Activated CD4-positive, alpha-beta T cell treated with anti-CD3 and anti-CD28 coated beads, Interleukin-2, amount 50 U/mL, for 1 hour (primary cell): Measurements from ENCODE around the gene CREB5.

ENCODE experiments used
- DNase-seq: peaks from one replicate; pipeline ENCODE4 v3.0.0-alpha.2; 2020

Gene CREB5

GRCh38 chr7:28724563-28724962 is 312.2 kb downstream of the CREB5 start:
- no peak for DNase-seq

DNA sequence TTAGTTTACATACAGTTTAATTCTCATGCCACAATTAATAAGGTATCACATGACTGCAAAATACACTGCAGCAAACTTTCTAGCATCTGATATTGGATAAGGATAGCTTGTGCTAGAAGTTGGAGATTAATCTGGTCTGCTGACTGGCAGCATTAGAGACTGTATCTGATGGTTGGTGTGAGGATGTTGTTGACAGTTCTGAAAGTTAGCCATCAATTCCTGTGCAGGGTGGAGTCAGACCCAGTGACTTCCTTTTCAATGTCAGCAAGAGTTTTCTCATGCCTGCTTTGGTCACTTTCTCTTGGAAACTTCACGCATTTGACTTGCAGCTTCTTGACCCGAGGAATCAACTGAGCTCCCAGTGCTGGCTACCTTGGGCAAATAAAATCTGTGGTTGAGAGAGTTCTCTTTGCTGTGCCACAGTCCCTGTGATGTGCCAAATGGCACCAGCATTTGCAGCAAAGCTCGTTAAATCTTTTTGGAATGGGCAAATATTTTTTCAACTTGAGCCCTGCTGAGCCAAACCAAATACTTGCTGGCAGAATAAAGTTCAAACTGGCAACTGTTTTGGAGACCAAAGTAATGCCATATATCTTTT is 312.8 kb downstream of the CREB5 start:
- no peak for DNase-seq

DNA sequence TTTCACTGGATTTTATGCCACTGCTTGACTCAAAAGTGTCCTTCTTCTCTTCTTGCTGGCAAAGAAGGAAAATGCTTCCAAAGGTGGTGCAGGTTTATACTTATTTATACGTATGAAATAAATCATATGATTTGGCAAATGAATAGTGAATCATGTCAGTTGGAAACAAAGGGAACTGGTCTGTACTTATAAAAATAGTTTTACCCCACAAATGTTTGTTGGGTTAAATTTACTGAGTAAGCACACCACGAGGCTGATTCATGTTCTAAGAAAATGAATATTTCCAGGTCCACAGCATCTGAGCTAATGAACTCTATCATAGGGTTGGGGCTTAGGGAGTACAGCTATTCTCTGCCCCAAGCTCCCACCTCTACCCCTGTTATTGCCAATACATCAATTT is 313.6 kb downstream of the CREB5 start:
- DNase-seq: no peak

DNA sequence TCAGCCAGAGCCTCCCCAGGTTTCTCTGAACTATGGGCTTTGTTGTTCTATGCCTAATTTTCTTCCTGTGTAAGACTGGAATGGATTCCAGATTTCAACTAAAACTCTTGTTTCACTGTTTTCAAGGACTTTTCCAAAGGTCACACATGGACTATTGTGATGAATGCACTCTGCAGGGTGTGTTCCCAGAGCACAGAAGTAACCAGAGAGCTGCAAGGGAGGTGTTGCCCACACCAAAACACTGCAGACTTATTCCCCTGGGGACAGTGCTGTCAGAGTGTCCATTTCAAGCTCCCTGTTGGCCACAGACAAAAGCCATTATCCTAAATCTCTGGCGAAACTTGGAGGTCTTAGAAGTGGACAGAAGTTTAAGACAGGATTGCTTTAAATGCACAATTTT is 314.2 kb downstream of the CREB5 start:
- no peak for DNase-seq

DNA sequence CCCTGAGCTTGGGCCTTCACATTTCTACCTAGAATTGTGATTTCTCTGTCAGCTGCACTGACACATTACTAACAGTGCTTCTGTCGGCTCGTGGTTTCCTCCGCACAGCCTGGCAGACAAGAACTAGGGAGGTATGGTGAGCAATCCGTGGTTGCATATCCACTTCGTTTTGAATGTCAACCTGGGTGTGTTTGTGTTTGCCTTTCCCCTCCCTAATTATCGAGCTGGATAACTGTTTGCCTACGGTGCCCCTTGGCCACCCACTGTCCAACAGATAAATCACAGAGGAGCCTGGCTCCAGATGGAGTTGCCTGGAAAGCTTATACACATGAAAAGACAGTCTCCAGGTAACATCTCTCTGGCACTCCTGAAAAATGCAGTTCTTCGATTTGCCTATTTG is 317.0 kb downstream of the CREB5 start:
- no peak for DNase-seq

GRCh38 chr7:28729727-28730126 is 317.4 kb downstream of the CREB5 start:
- no peak for DNase-seq

GRCh38 chr7:28731092-28731658 is 318.9 kb downstream of the CREB5 start:
- DNase-seq: no peak

GRCh38 chr7:28732071-28732869 is 320.0 kb downstream of the CREB5 start:
- DNase-seq: no peak

- DNase-seq: no peak
Observed at GRCh38 chr7:28733035-28733434, 320.7 kb downstream of the CREB5 start.

DNA sequence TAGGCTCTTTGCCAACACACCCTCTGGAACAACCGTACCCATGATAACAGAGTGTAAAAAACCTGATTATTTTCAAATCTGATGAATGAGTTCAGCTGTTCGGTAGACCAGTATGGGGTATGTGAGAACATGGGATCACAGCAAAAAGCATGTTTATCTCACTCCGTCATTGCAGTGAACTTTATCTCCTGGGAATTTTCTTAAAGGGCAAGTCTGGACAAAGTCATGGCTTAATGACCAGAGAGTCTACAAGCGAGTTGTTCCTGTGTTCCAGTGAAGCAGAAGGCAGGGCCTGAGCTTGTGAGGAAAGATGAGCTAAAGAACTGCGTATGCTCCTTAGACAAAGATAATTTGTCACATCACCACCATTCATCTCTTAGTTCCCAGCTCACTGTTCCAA is 326.1 kb downstream of the CREB5 start:
- DNase-seq: no peak

DNA sequence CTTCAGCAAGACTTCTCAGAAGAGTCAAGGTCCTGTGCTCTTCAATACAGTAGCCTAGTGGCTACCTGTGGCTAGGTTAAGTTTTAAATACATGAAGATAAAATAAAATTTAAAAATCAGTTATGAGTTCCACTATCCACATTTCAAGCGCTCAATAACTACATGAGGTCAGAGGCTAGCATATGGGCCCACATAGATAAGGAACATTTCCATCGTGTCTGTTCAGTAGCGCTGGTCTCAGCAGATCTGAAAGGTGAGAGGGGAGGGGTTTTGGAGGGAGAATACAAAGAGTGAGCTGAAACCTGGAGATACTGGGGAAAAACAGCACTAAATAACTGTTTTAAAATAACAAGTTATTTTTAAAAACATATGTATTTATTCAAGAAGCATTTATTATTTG is 326.8 kb downstream of the CREB5 start:
- no peak for DNase-seq

DNA sequence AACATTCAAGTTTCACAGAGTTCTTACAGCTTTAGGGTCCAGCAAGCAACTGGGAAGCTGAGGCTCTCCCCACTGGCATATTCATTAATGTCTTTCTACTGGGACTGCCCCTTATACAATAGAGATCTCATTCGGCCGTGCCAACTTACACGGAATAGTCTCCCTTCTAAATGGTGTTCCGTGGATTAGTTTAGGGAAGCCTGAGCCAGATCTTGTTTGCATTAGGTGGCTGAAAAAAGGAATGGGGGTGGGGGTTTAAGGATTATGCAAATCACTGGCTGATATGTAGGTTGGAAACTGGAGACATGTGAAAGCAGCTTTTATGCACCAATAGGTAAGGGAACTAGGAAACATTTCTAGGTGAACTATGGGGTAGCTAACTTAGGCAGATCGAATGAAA is 327.5 kb downstream of the CREB5 start:
- no peak for DNase-seq

DNA sequence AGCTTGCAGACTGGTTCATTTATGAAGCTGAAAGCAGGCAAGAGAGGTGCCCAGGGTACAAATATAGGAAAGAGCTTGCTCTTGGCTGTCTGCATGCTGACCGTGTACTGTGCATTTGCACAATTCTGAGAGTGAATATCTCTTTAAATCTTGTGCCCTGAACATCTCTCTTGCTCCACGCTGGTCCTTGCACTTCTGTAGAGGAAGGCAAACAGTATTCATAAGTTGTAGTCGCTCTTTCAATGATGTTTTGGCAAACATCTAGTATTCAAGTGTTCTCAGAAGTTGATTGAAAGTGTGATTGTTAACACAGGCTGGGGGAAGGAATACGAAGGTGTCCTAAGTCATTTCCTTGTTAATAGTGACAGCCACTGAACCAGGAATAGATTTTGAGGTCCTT is 332.6 kb downstream of the CREB5 start:
- DNase-seq: no peak

DNA sequence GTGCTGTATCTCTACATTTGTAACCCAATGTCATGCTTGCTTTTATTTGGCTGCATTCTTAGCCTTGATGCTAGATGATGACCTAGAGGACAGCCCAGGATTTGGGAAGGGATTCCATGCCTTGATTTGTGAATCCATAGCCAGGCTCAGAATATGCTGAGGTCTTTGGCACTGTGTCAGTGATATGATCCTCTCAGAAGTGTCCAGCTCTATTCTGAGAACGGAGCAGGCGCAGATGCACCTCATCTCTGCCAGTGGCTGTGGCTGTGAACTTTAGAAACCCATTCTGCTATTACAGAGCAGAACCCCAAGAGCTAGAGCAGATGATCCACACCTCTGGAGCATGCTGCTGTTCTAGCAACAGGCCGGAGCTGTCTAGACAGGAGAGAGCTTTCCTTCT is 333.0 kb downstream of the CREB5 start:
- DNase-seq: no peak

DNA sequence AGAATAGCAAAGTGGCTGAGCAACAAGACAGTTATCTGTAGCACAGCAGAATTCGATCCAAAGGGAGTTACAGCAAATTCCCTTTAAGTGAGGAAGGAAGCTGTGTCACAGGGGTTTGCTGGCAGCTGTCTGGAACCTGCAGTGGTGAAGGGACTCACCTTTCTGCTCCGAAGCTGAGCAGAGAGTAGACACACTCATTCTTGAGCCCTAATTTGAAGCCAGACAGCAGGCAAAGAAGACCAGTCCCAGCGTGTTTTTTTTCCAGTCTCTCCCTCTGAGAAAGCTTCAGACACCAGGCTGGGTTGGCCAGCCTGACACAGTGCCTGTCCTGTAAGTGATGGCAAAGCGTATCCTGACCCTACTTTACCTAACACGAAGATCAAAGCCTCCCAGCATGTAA is 335.1 kb downstream of the CREB5 start:
- DNase-seq: no peak

GRCh38 chr7:28747854-28748253 is 335.5 kb downstream of the CREB5 start:
- no peak for DNase-seq

DNA sequence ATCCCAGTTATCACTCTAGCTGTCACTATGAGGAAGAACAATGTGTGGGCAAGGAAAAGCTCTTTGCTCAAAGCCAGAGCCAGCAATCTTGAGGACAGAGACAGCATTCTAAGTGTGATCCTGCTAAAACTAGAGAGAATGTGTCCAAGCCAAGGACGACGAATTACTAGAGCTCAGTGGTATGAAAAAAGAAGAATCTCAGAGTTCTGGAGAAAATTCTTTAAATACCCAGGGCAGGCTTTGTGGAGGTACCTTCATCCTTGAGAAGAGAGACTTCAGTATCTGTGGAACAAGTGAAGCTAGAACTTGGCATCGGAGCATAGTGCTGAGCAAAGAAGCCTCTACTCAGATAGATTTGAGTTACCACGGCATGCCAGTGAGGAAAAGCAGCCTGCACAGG is 336.0 kb downstream of the CREB5 start:
- no peak for DNase-seq

- DNase-seq: no peak
Observed at GRCh38 chr7:28748933-28749584, 336.7 kb downstream of the CREB5 start.

GRCh38 chr7:28749638-28750037 is 337.3 kb downstream of the CREB5 start:
- no peak for DNase-seq

DNA sequence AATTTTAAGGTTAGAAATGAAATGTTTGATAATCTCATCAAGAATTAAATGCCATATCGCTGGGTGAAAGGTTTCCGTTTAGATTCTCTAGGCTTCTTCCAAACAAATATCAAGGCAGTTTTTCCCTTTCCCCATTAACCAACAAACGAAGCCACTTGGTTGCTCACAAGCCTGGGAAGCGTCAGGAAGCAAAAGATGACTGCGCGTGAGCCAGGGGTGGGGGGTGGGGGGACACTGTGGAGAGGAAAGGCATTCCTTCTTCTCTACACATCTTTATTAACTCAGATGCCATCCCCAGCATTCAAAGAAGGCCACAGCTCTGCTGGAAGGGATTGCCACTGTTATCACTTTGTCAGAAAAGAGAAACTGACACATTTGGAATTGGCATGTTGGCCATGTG is 338.7 kb downstream of the CREB5 start:
- DNase-seq: no peak

- DNase-seq: no peak
Observed at GRCh38 chr7:28753613-28754012, 341.3 kb downstream of the CREB5 start.

DNA sequence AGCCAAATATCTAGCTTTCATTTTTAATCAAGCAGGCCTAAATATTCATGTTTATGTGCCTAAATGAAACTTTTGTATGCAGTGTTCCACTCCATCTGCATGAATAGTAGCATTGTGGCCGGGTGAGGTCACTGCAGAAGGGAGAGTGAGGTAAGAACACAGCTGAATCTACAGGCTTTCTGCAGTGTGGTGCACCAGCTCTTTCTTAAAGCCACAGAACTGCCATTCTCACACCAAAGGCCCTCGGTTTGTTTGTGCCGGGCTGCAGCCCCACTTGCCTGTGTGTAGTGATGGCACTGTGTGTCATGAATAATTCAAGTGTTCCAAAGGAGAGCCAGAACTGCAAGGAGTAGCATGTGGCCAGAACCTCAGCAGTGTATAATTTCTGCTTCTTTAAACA is 341.7 kb downstream of the CREB5 start:
- no peak for DNase-seq

GRCh38 chr7:28754447-28754846 is 342.1 kb downstream of the CREB5 start:
- DNase-seq: no peak

- no peak for DNase-seq
Observed at GRCh38 chr7:28755255-28755654, 342.9 kb downstream of the CREB5 start.
